Calu3 (cell line): ENCODE measurements around the gene SMPD3. TPM values are rescaled to one million over a fixed set of nuclear protein-coding genes. Genes with fewer than 3 reads are reported as not detected.

Experiments
- BruUV-seq: library from RNA; stranded (reverse); fragments of 400-500 nt; replicated peaks from 2 replicates; lab custom pipeline; 2021; lab: Mats Ljungman, UMichigan
- CTCF ChIA-PET: fragments of 300-600 bp; sonication (Branson Sonifier 250); formaldehyde crosslinking; loops from one replicate; lab custom pipeline; 2022; ENCODE audit warnings: antibody characterized with exemption; lab: Charles Lee
- DNase-seq: peaks from one replicate; pipeline ENCODE4 v3.0.0; 2022
- H3K27ac Mint-ChIP-seq: one replicate; pipeline ENCODE4 v1.8.0; 2022; ENCODE audit warnings: mixed read lengths; ENCODE audit not compliant: unreplicated experiment
- H3K27me3 Mint-ChIP-seq: one replicate; pipeline ENCODE4 v1.8.0; 2022; ENCODE audit warnings: mixed read lengths; ENCODE audit not compliant: unreplicated experiment
- H3K36me3 Mint-ChIP-seq: one replicate; pipeline ENCODE4 v1.8.0; 2022; ENCODE audit warnings: mild to moderate bottlenecking, moderate library complexity, mixed read lengths; ENCODE audit not compliant: insufficient read depth, unreplicated experiment
- H3K4me1 Mint-ChIP-seq: one replicate; pipeline ENCODE4 v1.8.0; 2022; ENCODE audit warnings: mild to moderate bottlenecking, low read depth, mixed read lengths; ENCODE audit not compliant: unreplicated experiment
- H3K4me3 Mint-ChIP-seq: one replicate; pipeline ENCODE4 v1.8.0; 2022; ENCODE audit warnings: mild to moderate bottlenecking, low read depth, moderate library complexity, mixed read lengths; ENCODE audit not compliant: unreplicated experiment
- H3K9me3 Mint-ChIP-seq: one replicate; pipeline ENCODE4 v1.8.0; 2022; ENCODE audit warnings: low read depth, mixed read lengths; ENCODE audit not compliant: unreplicated experiment
- intact Hi-C: fragments of 100-400 bp; cut with micrococcal nuclease; formaldehyde crosslinking; loops from one replicate; pipeline ENCODE4 v1.10.0; 2022; ENCODE audit not compliant: unreplicated experiment
- total RNA-seq: library from RNA; stranded (reverse); gene quantifications from 2 replicates; pipeline ENCODE4 v1.2.3, GENCODE V29; 2022
- TF ChIP-seq, protein P1 (sequence below): fragments of 200-600 bp; IDR thresholded peaks from one replicate; pipeline ENCODE4 v1.8.0; 2022; ENCODE audit warnings: antibody characterized with exemption; ENCODE audit not compliant: unreplicated experiment

The SMPD3 gene
- total RNA-seq, 1 experiment from 2014 or later = 0.42 TPM

DNA sequence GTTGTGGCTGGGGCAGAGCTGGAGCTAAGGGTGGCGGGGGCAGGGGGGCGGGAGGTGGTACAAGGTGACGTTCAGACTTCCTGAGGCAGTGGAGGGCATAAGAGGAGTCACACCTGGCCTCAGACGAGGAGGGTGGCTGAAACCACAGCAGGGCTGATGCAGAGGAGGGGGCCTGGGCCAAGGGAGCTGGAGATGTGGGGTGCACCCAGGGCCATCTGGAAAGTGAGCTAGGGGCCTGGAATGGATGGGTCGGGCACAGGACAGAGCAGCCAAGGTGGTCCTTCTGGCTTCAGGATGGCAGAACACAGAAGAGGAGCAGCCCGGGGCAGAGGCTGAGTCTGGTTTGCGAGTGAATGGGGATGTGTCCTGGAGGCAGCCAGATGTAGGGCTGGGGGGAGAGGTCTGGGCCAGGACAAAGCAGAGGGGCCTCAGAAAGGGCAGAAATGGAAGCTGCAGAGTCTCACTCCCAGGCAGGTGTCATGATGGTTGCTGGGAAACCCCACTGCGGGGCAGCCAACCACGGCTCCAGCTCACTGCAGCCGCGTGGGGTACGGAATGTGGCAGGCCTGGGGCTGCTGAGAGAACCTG, 79.9 kb downstream of the SMPD3 start:
- Mint-ChIP-seq H3K27me3 (peaks cover 58% of the 10 kb centered on the region), H3K4me1 (no peaks in the 10 kb centered on the region), H3K36me3 (peaks cover 15% of the 10 kb centered on the region), H3K4me3 (no peak overlapping the region), H3K9me3 (no peaks in the 10 kb centered on the region), H3K27ac (no peak overlapping the region)
- CTCF ChIA-PET = interaction anchor here (0.7 to 2.1 kb wide), 2 partner anchors 10 to 602 kb away, joined by 4 read pairs; no protein-coding TSS in a partner anchor
- DNase-seq = no peak
- intact Hi-C loops = no loop called here
- BruUV-seq = no TSS peak
- TF ChIP-seq, protein P1, sequence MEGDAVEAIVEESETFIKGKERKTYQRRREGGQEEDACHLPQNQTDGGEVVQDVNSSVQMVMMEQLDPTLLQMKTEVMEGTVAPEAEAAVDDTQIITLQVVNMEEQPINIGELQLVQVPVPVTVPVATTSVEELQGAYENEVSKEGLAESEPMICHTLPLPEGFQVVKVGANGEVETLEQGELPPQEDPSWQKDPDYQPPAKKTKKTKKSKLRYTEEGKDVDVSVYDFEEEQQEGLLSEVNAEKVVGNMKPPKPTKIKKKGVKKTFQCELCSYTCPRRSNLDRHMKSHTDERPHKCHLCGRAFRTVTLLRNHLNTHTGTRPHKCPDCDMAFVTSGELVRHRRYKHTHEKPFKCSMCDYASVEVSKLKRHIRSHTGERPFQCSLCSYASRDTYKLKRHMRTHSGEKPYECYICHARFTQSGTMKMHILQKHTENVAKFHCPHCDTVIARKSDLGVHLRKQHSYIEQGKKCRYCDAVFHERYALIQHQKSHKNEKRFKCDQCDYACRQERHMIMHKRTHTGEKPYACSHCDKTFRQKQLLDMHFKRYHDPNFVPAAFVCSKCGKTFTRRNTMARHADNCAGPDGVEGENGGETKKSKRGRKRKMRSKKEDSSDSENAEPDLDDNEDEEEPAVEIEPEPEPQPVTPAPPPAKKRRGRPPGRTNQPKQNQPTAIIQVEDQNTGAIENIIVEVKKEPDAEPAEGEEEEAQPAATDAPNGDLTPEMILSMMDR = no peak

DNA sequence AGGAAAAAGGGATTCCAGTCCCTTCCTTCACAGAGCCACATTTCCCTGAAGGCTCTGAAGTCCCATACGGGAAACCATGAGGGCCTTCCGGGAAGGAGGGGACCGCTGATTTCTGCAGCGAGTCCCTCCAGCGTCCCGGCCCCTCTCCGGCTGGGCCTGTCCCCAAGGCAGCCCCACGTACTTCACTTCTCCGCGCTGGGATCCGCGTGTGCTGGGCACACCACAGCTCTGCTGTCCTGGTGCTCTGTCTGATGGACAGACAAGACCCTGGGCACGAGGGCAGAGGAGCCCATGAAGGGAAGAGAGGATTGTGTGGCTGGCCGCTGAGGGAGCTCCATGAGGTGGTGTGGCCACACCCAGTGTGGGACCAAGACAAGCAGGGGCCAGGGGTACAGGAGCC, 80.4 kb downstream of the SMPD3 start:
- H3K4me3 Mint-ChIP-seq = no peak overlapping the region
- no peak overlapping the region for H3K27ac Mint-ChIP-seq
- no peaks in the 10 kb centered on the region for H3K4me1 Mint-ChIP-seq
- H3K9me3 Mint-ChIP-seq = no peaks in the 10 kb centered on the region
- no peak for DNase-seq
- CTCF ChIA-PET = interaction anchor here (2.1 kb wide), 1 partner anchor 10 kb away, joined by 4 read pairs; no protein-coding TSS in a partner anchor
- peaks cover 15% of the 10 kb centered on the region for H3K36me3 Mint-ChIP-seq
- BruUV-seq = no TSS peak
- peaks cover 53% of the 10 kb centered on the region for H3K27me3 Mint-ChIP-seq
- TF ChIP-seq, protein P1 = no peak
- intact Hi-C loops = no loop called here

DNA sequence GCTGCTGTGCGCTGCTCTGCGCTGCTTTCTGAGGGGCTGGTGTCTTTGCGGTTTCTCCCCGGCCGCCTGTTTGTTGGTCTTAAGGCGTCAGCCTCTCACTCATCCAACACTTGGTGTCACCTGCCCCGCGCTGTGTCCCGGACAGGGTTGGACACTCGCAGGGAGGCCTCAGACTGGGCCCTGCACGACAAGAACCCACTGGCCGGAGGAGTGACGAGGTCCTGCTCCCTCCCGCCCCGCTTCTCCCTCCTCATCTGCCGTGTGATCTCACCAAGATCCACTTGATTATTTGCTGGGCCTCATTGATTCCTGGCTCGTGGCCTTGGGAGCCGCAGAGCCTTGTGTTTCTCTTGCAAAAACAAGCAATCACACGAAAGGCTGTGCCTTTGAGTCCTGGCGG, 80.9 kb downstream of the SMPD3 start:
- H3K4me3 Mint-ChIP-seq = no peak overlapping the region
- peaks cover 15% of the 10 kb centered on the region for H3K36me3 Mint-ChIP-seq
- no peak overlapping the region for H3K27ac Mint-ChIP-seq
- CTCF ChIA-PET = interaction anchor here (2.1 kb wide), 1 partner anchor 11 kb away, joined by 4 read pairs; no protein-coding TSS in a partner anchor
- no peaks in the 10 kb centered on the region for H3K9me3 Mint-ChIP-seq
- H3K27me3 Mint-ChIP-seq = peaks cover 49% of the 10 kb centered on the region
- intact Hi-C loops = no loop called here
- H3K4me1 Mint-ChIP-seq = no peaks in the 10 kb centered on the region
- BruUV-seq = no TSS peak
- DNase-seq = no peak
- TF ChIP-seq, protein P1 = no peak

DNA sequence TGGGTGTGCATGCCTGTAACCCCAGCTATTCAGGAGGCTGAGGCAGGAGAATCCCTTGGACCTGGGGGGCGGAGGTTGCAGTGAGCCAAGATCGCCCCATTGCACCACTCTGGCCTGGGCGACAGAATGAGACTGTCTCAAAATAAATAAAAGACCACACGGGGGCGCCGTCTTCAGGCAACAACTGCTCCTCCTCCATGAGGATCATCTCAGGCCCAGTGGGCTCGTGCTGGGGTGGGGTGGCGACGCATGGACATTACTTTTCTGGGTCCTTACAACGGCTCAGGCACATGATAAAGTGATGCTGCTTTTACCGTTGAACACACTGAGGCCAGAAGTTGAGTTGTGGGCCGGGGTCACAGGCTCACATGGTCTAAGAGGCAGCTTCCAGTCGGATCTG, 81.3 kb downstream of the SMPD3 start:
- Mint-ChIP-seq H3K27ac (no peak overlapping the region), H3K9me3 (no peaks in the 10 kb centered on the region), H3K4me1 (no peaks in the 10 kb centered on the region), H3K4me3 (no peak overlapping the region), H3K36me3 (peaks cover 15% of the 10 kb centered on the region), H3K27me3 (peaks cover 44% of the 10 kb centered on the region)
- intact Hi-C loops = no loop called here
- CTCF ChIA-PET = interaction anchor here (2.1 kb wide), 1 partner anchor 11 kb away, joined by 4 read pairs; no protein-coding TSS in a partner anchor
- peak; percentile 67 for DNase-seq
- BruUV-seq = no TSS peak
- TF ChIP-seq, protein P1 = peak; percentile 53
